ENCODE results near the gene DNAH17.

The DNAH17 gene

GRCh38 chr17:78592991-78593329, 15.8 kb upstream of the DNAH17 start:
- Histone ChIP-seq H3K4me3 (ENCODE audit: low read length) (no peak overlapping the region), H3K4me2 (ENCODE audit: low read length) (no peak overlapping the region), H3K27ac (ENCODE audit: low read depth, low read length) (no peak overlapping the region), H3K27me3 (ENCODE audit: control insufficient read depth, low read length) (peaks cover 6% of the 10 kb centered on the region), H3K79me2 (ENCODE audit: control insufficient read depth, low read length) (no peaks in the 10 kb centered on the region), H3K9me2 (replicated peaks; ENCODE audit: control insufficient read depth, low read length) (no peaks in the 10 kb centered on the region), H3K36me3 (ENCODE audit: control insufficient read depth, low read length) (no peaks in the 10 kb centered on the region), H4K20me1 (ENCODE audit: control insufficient read depth, insufficient read depth, low read depth, low read length) (no peaks in the 10 kb centered on the region), H3K9me3 (ENCODE audit: control insufficient read depth, insufficient read depth, low read length) (no peaks in the 10 kb centered on the region), H3F3A (ENCODE audit: control insufficient read depth, insufficient read depth) (no peaks in the 10 kb centered on the region), H3K4me1 (ENCODE audit: control insufficient read depth, low read length) (peaks cover 3% of the 10 kb centered on the region; the same call in 1 of the 2 replicates)
- TF ChIP-seq CTCF (IDR thresholded peaks at IDR 0.05; ENCODE audit: low read depth, low read length, poor library complexity, severe bottlenecking) = no peak
- no peak for TF ChIP-seq EZH2phosphoT487 (IDR thresholded peaks at IDR 0.05; ENCODE audit: borderline replicate concordance, low read length)

GRCh38 chr17:78591263-78591671, 14.1 kb upstream of the DNAH17 start:
- Histone ChIP-seq H4K20me1 (ENCODE audit: control insufficient read depth, insufficient read depth, low read depth, low read length) (no peaks in the 10 kb centered on the region), H3K27me3 (ENCODE audit: control insufficient read depth, low read length) (peaks cover 13% of the 10 kb centered on the region), H3K9me2 (replicated peaks; ENCODE audit: control insufficient read depth, low read length) (no peaks in the 10 kb centered on the region), H3K79me2 (ENCODE audit: control insufficient read depth, low read length) (no peaks in the 10 kb centered on the region), H3K4me2 (ENCODE audit: low read length) (no peak overlapping the region), H3F3A (ENCODE audit: control insufficient read depth, insufficient read depth) (no peaks in the 10 kb centered on the region), H3K27ac (ENCODE audit: low read depth, low read length) (no peak overlapping the region), H3K9me3 (ENCODE audit: control insufficient read depth, insufficient read depth, low read length) (no peaks in the 10 kb centered on the region), H3K4me3 (ENCODE audit: low read length) (no peak overlapping the region), H3K4me1 (ENCODE audit: control insufficient read depth, low read length) (peaks cover 3% of the 10 kb centered on the region; the same call in 1 of the 2 replicates), H3K36me3 (ENCODE audit: control insufficient read depth, low read length) (no peaks in the 10 kb centered on the region)
- TF ChIP-seq CTCF (IDR thresholded peaks at IDR 0.05; ENCODE audit: low read depth, low read length, poor library complexity, severe bottlenecking) (no peak), EZH2phosphoT487 (IDR thresholded peaks at IDR 0.05; ENCODE audit: borderline replicate concordance, low read length) (no peak)

GRCh38 chr17:78589885-78590284, 12.7 kb upstream of the DNAH17 start:
- H3K79me2 ChIP-seq (ENCODE audit: control insufficient read depth, low read length) = no peaks in the 10 kb centered on the region
- H3K4me2 ChIP-seq (ENCODE audit: low read length) = no peak overlapping the region
- H3K36me3 ChIP-seq (ENCODE audit: control insufficient read depth, low read length) = no peaks in the 10 kb centered on the region
- H3K9me2 ChIP-seq (replicated peaks; ENCODE audit: control insufficient read depth, low read length) = no peaks in the 10 kb centered on the region
- H3K4me3 ChIP-seq (ENCODE audit: low read length) = no peak overlapping the region
- H3K4me1 ChIP-seq (ENCODE audit: control insufficient read depth, low read length) = peaks cover 3% of the 10 kb centered on the region; the same call in 1 of the 2 replicates
- H3K27me3 ChIP-seq (ENCODE audit: control insufficient read depth, low read length) = peaks cover 24% of the 10 kb centered on the region
- H4K20me1 ChIP-seq (ENCODE audit: control insufficient read depth, insufficient read depth, low read depth, low read length) = no peaks in the 10 kb centered on the region
- TF ChIP-seq CTCF (IDR thresholded peaks at IDR 0.05; ENCODE audit: low read depth, low read length, poor library complexity, severe bottlenecking) (no peak), EZH2phosphoT487 (IDR thresholded peaks at IDR 0.05; ENCODE audit: borderline replicate concordance, low read length) (no peak)
- H3K9me3 ChIP-seq (ENCODE audit: control insufficient read depth, insufficient read depth, low read length) = no peaks in the 10 kb centered on the region
- no peaks in the 10 kb centered on the region for H3F3A ChIP-seq (ENCODE audit: control insufficient read depth, insufficient read depth)
- no peak overlapping the region for H3K27ac ChIP-seq (ENCODE audit: low read depth, low read length)

Data from DOHH2 (cell line).